HEK293 (cell line): ENCODE results near the gene ARHGAP15.

ENCODE experiments used
- CTCF ChIP-seq: fragments of 450-650 bp; formaldehyde crosslinking; IDR thresholded peaks from 2 replicates; pipeline ENCODE4 v1.5.1; 2016; ENCODE audit warnings: missing biosample characterization, missing genetic modification characterization
- GLIS1 ChIP-seq: fragments of 450-650 bp; formaldehyde crosslinking; IDR thresholded peaks from 2 replicates; pipeline ENCODE4 v1.5.1; 2016; ENCODE audit warnings: missing biosample characterization, missing genetic modification characterization
- KLF16 ChIP-seq: fragments of 450-650 bp; formaldehyde crosslinking; IDR thresholded peaks from 2 replicates; pipeline ENCODE4 v1.5.1; 2017; ENCODE audit warnings: missing biosample characterization, missing genetic modification characterization
- PRDM1 ChIP-seq: fragments of 450-650 bp; formaldehyde crosslinking; IDR thresholded peaks from 2 replicates; pipeline ENCODE4; 2016; ENCODE audit warnings: missing biosample characterization, missing genetic modification characterization
- SP7 ChIP-seq: fragments of 450-650 bp; formaldehyde crosslinking; IDR thresholded peaks from 2 replicates; pipeline ENCODE4 v1.5.1; 2016; ENCODE audit warnings: missing biosample characterization, missing genetic modification characterization
- ZBTB49 ChIP-seq: fragments of 450-650 bp; formaldehyde crosslinking; IDR thresholded peaks from 2 replicates; pipeline ENCODE4 v1.5.1; 2016; ENCODE audit warnings: missing biosample characterization, missing genetic modification characterization, low read depth
- ZNF175 ChIP-seq: fragments of 450-650 bp; formaldehyde crosslinking; IDR thresholded peaks from 2 replicates; pipeline ENCODE4 v1.5.1; 2016; ENCODE audit warnings: missing biosample characterization, missing genetic modification characterization
- ZNF350 ChIP-seq: fragments of 450-650 bp; formaldehyde crosslinking; IDR thresholded peaks from 2 replicates; pipeline ENCODE4 v1.5.0; 2017; ENCODE audit warnings: missing biosample characterization, mild to moderate bottlenecking, missing genetic modification characterization
- ZSCAN18 ChIP-seq: fragments of 450-650 bp; formaldehyde crosslinking; IDR thresholded peaks from 2 replicates; pipeline ENCODE4 v1.5.1; 2016; ENCODE audit warnings: missing biosample characterization, missing genetic modification characterization
- TF ChIP-seq, protein P1 (sequence below): fragments of 450-650 bp; formaldehyde crosslinking; IDR thresholded peaks from 2 replicates; pipeline ENCODE4 v1.5.1; 2016; ENCODE audit warnings: missing biosample characterization, missing genetic modification characterization
- TF ChIP-seq, protein P2 (sequence below): IDR thresholded peaks from 2 replicates; pipeline ENCODE4 v1.6.1; 2011; ENCODE audit warnings: mild to moderate bottlenecking, low read depth, low read length, borderline replicate concordance

DNA sequence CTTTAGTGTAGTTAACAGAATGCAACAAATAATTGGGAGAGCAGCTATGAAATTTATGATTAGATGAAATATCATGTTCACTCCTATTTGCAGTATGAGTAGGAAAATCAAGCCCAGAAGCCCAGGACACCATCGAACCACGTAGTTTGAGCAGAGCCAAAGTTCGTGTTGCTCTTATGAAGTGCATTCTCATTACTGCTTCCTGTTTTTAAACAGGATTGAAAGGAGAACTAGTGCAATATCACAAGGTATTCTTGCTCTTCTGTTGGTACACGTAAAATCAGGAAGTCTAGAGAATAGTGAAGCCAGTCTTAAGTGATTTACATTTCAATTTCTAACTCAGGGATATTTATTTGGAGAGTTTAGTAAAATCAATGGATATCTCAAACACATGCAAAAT lies 21.1 kb downstream of the ARHGAP15 start:
- no peak for TF ChIP-seq CTCF (tag by site-specific recombination)
- no peak for TF ChIP-seq SP7 (tag by site-specific recombination)
- TF ChIP-seq GLIS1 (tag by site-specific recombination), result no peak
- TF ChIP-seq, protein P1, sequence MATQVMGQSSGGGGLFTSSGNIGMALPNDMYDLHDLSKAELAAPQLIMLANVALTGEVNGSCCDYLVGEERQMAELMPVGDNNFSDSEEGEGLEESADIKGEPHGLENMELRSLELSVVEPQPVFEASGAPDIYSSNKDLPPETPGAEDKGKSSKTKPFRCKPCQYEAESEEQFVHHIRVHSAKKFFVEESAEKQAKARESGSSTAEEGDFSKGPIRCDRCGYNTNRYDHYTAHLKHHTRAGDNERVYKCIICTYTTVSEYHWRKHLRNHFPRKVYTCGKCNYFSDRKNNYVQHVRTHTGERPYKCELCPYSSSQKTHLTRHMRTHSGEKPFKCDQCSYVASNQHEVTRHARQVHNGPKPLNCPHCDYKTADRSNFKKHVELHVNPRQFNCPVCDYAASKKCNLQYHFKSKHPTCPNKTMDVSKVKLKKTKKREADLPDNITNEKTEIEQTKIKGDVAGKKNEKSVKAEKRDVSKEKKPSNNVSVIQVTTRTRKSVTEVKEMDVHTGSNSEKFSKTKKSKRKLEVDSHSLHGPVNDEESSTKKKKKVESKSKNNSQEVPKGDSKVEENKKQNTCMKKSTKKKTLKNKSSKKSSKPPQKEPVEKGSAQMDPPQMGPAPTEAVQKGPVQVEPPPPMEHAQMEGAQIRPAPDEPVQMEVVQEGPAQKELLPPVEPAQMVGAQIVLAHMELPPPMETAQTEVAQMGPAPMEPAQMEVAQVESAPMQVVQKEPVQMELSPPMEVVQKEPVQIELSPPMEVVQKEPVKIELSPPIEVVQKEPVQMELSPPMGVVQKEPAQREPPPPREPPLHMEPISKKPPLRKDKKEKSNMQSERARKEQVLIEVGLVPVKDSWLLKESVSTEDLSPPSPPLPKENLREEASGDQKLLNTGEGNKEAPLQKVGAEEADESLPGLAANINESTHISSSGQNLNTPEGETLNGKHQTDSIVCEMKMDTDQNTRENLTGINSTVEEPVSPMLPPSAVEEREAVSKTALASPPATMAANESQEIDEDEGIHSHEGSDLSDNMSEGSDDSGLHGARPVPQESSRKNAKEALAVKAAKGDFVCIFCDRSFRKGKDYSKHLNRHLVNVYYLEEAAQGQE (tag by site-specific recombination), result no peak
- TF ChIP-seq PRDM1 (tag by site-specific recombination), result no peak
- no peak for TF ChIP-seq ZNF350
- no peak for TF ChIP-seq ZSCAN18 (tag by site-specific recombination)
- no peak for TF ChIP-seq ZBTB49 (tag by site-specific recombination)
- TF ChIP-seq ZNF175 (tag by site-specific recombination), result no peak
- TF ChIP-seq, protein P2, sequence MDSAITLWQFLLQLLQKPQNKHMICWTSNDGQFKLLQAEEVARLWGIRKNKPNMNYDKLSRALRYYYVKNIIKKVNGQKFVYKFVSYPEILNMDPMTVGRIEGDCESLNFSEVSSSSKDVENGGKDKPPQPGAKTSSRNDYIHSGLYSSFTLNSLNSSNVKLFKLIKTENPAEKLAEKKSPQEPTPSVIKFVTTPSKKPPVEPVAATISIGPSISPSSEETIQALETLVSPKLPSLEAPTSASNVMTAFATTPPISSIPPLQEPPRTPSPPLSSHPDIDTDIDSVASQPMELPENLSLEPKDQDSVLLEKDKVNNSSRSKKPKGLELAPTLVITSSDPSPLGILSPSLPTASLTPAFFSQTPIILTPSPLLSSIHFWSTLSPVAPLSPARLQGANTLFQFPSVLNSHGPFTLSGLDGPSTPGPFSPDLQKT, result no peak
- no peak for TF ChIP-seq KLF16 (tag by site-specific recombination)
